Coronary artery (tissue), 2 donors: Measurements from ENCODE around the gene REP15.
"Not testable (repeated sequence)": the region's sequence is repeated elsewhere in the genome, so short reads cannot be mapped to it uniquely, and the experiment has no call there.

Source experiments
- DNase-seq: peaks from one replicate; pipeline ENCODE4 v3.0.0-alpha.2; 2017; ENCODE audit warnings: low spot score
- H3K27ac ChIP-seq, 2 donors: fragments of 200-600 bp; sonication (generic); one replicate each; pipeline ENCODE4 v1.5.1; 2016 to 2019
- H3K4me3 ChIP-seq: fragments of 200-600 bp; sonication (generic); 2 replicates; pipeline ENCODE4 v1.5.1; 2016; ENCODE audit warnings: mild to moderate bottlenecking, moderate library complexity
- CTCF ChIP-seq: fragments of 200-600 bp; sonication (generic); IDR thresholded peaks from one replicate; pipeline ENCODE4 v1.5.1; 2019; ENCODE audit warnings: antibody characterized with exemption

The REP15 gene

GRCh38 chr12:27696293-27696652 is at the start of gene REP15:
REP15 (plus strand) TSS chr12:27696447; CDS start chr12:27696563, 116 bp downstream.
- no peak for TF ChIP-seq CTCF
- H3K4me3 ChIP-seq = no peak within 1 kb of the TSS
- H3K27ac ChIP-seq = no peak within 1 kb of the TSS
- no peak for DNase-seq

GRCh38 chr12:27650011-27650410 is 46.2 kb upstream of the REP15 start:
- DNase-seq = no peak
- H3K4me3 ChIP-seq = no peak overlapping the region
- H3K27ac ChIP-seq = no peak overlapping the region
- no peak for TF ChIP-seq CTCF

- no peak for TF ChIP-seq CTCF
- no peak overlapping the region for H3K27ac ChIP-seq
- DNase-seq = no peak
These were observed 45.0 kb upstream of the REP15 start for GRCh38 chr12:27651201-27651600.

GRCh38 chr12:27652174-27652763 is 44.0 kb upstream of the REP15 start:
- DNase-seq = no peak
- H3K27ac ChIP-seq = no peak overlapping the region
- no peak overlapping the region for H3K4me3 ChIP-seq
- peak; percentile 82 for TF ChIP-seq CTCF

More at GRCh38 chr12:27651201-27651600, 45.0 kb upstream of the REP15 start:
- no peak overlapping the region for H3K4me3 ChIP-seq

GRCh38 chr12:27653661-27654060 is 42.6 kb upstream of the REP15 start:
- H3K4me3 ChIP-seq = no peak overlapping the region
- TF ChIP-seq CTCF = no peak
- no peak overlapping the region for H3K27ac ChIP-seq

GRCh38 chr12:27655476-27655875 is 40.8 kb upstream of the REP15 start:
- DNase-seq, H3K27ac ChIP-seq: not testable (repeated sequence)

More at GRCh38 chr12:27653661-27654060, 42.6 kb upstream of the REP15 start:
- no peak for DNase-seq

GRCh38 chr12:27657296-27657695 is 39.0 kb upstream of the REP15 start:
- H3K4me3 ChIP-seq = no peak overlapping the region
- no peak for TF ChIP-seq CTCF
- H3K27ac ChIP-seq = peak overlapping the region in 1 of 2 donors; percentile 28
- DNase-seq = no peak

More at GRCh38 chr12:27655476-27655875, 40.8 kb upstream of the REP15 start:
- not testable (repeated sequence) for H3K4me3 ChIP-seq
